ENCODE results near the gene PGM5.

The PGM5 gene

GRCh38 chr9:68447611-68448010, 91.2 kb downstream of the PGM5 start:
- no peak for DNase-seq (ENCODE audit: low read depth in 1 of 2, low spot score in 1 of 2)
- no peak for TF ChIP-seq JUND (IDR thresholded peaks at IDR 0.05; ENCODE audit: low read depth)
- in situ Hi-C loops (cut with HindIII; ENCODE audit: low pct_unique_long_range_greater_than_20kb, low sequenced_read_pairs): no loop called here

DNA sequence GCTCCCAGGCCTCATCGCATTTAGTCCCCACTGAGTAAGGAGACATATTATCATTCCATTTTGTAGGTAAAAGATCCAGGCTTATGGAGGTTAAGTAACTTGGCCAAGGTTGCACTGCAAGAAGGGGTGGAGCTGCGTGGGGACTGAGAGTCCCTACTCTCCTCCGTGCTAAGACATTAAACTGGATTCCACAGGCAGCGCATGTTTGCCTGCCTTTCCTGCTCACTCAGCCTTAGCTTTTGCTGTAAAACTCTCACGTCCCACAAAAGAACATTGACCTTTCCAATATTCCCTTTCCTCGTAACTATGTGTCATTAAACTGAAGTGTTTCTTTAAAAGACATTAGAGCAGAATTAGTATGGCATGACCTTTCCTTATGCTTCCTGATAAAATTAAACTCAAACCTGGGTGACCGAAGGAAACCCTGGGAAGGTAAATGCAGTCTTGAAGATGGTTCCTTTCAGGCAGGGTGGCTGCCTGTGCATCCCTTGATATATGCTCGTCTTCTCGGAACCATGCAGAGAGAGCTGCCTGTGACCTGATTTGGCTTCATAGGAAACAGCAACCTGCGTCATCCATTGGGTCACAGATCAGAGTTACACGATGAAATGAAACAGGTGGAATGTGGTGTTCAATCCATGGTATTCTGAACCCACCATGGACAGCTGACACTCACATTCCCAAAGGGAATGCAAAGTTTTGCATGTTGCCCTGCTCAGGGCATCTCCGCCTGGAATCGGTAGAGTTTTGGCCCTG, 98.3 kb downstream of the PGM5 start:
- in situ Hi-C loops (cut with HindIII; ENCODE audit: low pct_unique_long_range_greater_than_20kb, low sequenced_read_pairs): no loop called here
- DNase-seq (ENCODE audit: low read depth in 1 of 2, low spot score in 1 of 2): no peak
- TF ChIP-seq JUND (IDR thresholded peaks at IDR 0.05; ENCODE audit: low read depth): no peak

GRCh38 chr9:68455451-68455850, 99.0 kb downstream of the PGM5 start:
- in situ Hi-C loops (cut with HindIII; ENCODE audit: low pct_unique_long_range_greater_than_20kb, low sequenced_read_pairs): no loop called here
- no peak for DNase-seq (ENCODE audit: low read depth in 1 of 2, low spot score in 1 of 2)
- no peak for TF ChIP-seq JUND (IDR thresholded peaks at IDR 0.05; ENCODE audit: low read depth)

DNA sequence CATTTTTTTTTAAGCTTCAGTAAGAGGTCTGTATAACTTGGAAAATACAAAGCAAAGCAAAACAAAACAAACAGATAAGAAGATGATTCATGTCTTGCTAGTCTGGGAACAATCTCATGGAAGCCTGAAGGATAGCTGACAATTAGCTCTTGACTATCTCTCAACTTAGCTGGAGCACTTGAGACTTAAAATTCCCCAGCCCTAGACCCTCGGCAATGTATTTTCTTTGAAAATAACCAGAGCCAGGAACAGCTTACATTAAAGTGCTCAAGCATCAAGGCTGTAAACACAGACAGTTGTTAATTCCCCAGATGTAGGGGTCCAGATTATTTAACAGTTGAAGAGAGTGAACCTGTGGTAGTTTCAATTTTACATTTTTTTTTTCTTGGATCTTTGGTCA, 101.4 kb downstream of the PGM5 start:
- no peak for DNase-seq (ENCODE audit: low read depth in 1 of 2, low spot score in 1 of 2)
- in situ Hi-C loops (cut with HindIII; ENCODE audit: low pct_unique_long_range_greater_than_20kb, low sequenced_read_pairs): no loop called here
- TF ChIP-seq JUND (IDR thresholded peaks at IDR 0.05; ENCODE audit: low read depth): no peak

- DNase-seq (ENCODE audit: low read depth in 1 of 2, low spot score in 1 of 2): no peak
- in situ Hi-C loops (cut with HindIII; ENCODE audit: low pct_unique_long_range_greater_than_20kb, low sequenced_read_pairs): no loop called here
Observed at GRCh38 chr9:68458918-68459317, 102.5 kb downstream of the PGM5 start.

GRCh38 chr9:68462105-68462775, 105.8 kb downstream of the PGM5 start:
- in situ Hi-C loops (cut with HindIII; ENCODE audit: low pct_unique_long_range_greater_than_20kb, low sequenced_read_pairs): no loop called here
- TF ChIP-seq JUND (IDR thresholded peaks at IDR 0.05; ENCODE audit: low read depth): no peak
- no peak for DNase-seq (ENCODE audit: low read depth in 1 of 2, low spot score in 1 of 2)

More at GRCh38 chr9:68458918-68459317, 102.5 kb downstream of the PGM5 start:
- no peak for TF ChIP-seq JUND (IDR thresholded peaks at IDR 0.05; ENCODE audit: low read depth)

DNA sequence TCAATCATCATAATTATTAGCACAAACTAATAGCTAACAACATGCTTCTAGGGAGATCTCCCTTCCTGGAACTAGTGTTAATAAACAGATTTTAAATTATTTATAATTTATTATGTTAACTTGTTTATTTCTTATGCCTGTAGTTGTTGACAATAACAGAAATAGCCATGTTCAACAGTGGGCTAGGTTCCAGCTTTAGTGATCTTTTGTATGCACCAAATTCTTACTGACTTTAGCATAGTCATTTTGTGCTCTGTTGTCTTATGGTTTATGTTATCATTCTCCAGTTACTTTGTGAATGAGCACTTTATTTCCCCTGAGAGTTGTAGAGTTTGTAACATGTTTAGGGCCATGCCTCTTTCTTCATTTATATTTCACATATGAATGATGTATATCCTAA, 113.7 kb downstream of the PGM5 start:
- TF ChIP-seq JUND (IDR thresholded peaks at IDR 0.05; ENCODE audit: low read depth): no peak
- no peak for DNase-seq (ENCODE audit: low read depth in 1 of 2, low spot score in 1 of 2)
- in situ Hi-C loops (cut with HindIII; ENCODE audit: low pct_unique_long_range_greater_than_20kb, low sequenced_read_pairs): no loop called here

DNA sequence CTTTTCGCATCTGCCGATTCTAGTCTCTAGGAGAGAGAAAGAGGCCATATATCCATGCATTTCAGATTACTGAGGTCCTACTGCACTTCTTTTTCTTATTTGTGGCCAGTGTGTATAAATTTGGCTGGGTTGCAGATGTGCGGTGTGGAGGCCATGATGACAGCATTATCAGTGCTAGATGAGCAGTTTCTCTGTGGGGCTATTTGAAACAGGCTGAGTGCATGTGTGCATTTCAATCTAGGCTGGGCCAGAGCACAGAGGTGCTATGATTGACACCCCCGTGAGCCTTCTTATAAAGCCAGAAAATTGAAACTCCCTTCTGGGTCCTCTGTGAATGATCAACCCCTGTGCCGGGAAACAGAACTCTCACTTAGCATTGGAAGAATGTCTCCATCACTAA, 114.2 kb downstream of the PGM5 start:
- no peak for DNase-seq (ENCODE audit: low read depth in 1 of 2, low spot score in 1 of 2)
- TF ChIP-seq JUND (IDR thresholded peaks at IDR 0.05; ENCODE audit: low read depth): no peak
- in situ Hi-C loops (cut with HindIII; ENCODE audit: low pct_unique_long_range_greater_than_20kb, low sequenced_read_pairs): no loop called here

DNA sequence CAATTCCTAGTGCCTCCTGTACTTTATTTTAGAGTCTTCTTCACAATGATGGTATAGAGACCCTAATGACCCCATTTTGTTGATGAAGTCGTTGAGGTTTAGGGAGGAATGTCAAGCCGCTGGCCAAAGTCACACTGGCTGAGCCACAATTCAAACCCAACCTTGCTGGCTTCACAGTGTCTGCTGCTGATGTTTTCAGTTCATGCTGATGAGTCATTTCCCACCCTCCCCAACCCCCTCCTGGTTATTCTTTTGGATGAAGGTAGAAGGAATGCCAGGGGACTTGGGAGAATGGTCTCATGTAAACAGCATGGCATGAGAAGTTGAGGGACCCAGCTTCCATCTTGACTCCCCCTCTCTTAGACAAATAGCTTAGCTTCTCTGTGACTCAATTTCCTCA, 115.7 kb downstream of the PGM5 start:
- no peak for TF ChIP-seq JUND (IDR thresholded peaks at IDR 0.05; ENCODE audit: low read depth)
- in situ Hi-C loops (cut with HindIII; ENCODE audit: low pct_unique_long_range_greater_than_20kb, low sequenced_read_pairs): no loop called here
- no peak for DNase-seq (ENCODE audit: low read depth in 1 of 2, low spot score in 1 of 2)

- in situ Hi-C loops (cut with HindIII; ENCODE audit: low pct_unique_long_range_greater_than_20kb, low sequenced_read_pairs): no loop called here
- TF ChIP-seq JUND (IDR thresholded peaks at IDR 0.05; ENCODE audit: low read depth): no peak
- DNase-seq (ENCODE audit: low read depth in 1 of 2, low spot score in 1 of 2): no peak
Observed at GRCh38 chr9:68473790-68474189, 117.4 kb downstream of the PGM5 start.

GRCh38 chr9:68476422-68476821, 120.0 kb downstream of the PGM5 start:
- in situ Hi-C loops (cut with HindIII; ENCODE audit: low pct_unique_long_range_greater_than_20kb, low sequenced_read_pairs): no loop called here
- no peak for TF ChIP-seq JUND (IDR thresholded peaks at IDR 0.05; ENCODE audit: low read depth)
- DNase-seq (ENCODE audit: low read depth in 1 of 2, low spot score in 1 of 2): no peak

- no peak for DNase-seq (ENCODE audit: low read depth in 1 of 2, low spot score in 1 of 2)
- no peak for TF ChIP-seq JUND (IDR thresholded peaks at IDR 0.05; ENCODE audit: low read depth)
- in situ Hi-C loops (cut with HindIII; ENCODE audit: low pct_unique_long_range_greater_than_20kb, low sequenced_read_pairs): no loop called here
Observed at GRCh38 chr9:68476847-68477246, 120.4 kb downstream of the PGM5 start.

- in situ Hi-C loops (cut with HindIII; ENCODE audit: low pct_unique_long_range_greater_than_20kb, low sequenced_read_pairs): no loop called here
- peak in 1 of 2 experiments; percentile 19 for DNase-seq (ENCODE audit: low read depth in 1 of 2, low spot score in 1 of 2)
- TF ChIP-seq JUND (IDR thresholded peaks at IDR 0.05; ENCODE audit: low read depth): no peak
Observed at GRCh38 chr9:68480807-68481206, 124.4 kb downstream of the PGM5 start.

Measured in T47D (cell line).